NCI-H510A (cell line): Measurements from ENCODE around the gene AMBRA1.
A peak's percentile ranks its signal among the peaks of the same experiment; 100 is the strongest.
"Not testable (repeated sequence)": the region's sequence is repeated elsewhere in the genome, so short reads cannot be mapped to it uniquely, and the experiment has no call there.

ENCODE experiments used
- DNase-seq: peaks from one replicate; lab custom pipeline; 2025; lab: John Stamatoyannopoulos, UW

AMBRA1 gene

DNA sequence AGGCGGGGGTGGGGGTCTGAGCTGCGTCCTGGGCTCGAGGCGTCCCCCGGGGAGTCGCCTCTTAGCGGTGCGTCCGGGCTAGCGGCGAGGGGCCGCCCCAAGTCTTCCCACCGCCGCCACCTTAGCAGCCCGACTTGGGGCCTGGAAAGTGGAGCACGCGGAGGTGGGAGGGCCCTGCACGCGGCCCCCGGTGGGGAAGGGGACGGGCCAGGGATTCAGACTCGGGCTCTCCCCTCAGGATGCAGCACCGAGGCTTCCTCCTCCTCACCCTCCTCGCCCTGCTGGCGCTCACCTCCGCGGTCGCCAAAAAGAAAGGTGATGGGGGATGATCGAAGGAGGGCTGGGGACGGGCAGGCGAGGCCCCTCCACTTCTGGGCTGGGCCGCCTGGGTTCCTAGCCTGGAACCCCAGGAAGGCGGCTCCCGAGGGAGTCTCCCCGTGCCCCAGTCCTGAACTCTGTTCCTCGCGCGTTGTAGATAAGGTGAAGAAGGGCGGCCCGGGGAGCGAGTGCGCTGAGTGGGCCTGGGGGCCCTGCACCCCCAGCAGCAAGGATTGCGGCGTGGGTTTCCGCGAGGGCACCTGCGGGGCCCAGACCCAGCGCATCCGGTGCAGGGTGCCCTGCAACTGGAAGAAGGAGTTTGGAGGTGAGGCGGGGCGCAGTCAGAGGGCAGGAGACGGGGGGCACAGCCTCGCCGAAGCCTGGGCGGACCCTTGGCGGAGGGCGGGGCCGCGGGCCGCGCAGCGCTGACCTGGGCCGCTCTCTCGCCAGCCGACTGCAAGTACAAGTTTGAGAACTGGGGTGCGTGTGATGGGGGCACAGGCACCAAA, 211.8 kb downstream of the AMBRA1 start:
- no peak for DNase-seq

DNA sequence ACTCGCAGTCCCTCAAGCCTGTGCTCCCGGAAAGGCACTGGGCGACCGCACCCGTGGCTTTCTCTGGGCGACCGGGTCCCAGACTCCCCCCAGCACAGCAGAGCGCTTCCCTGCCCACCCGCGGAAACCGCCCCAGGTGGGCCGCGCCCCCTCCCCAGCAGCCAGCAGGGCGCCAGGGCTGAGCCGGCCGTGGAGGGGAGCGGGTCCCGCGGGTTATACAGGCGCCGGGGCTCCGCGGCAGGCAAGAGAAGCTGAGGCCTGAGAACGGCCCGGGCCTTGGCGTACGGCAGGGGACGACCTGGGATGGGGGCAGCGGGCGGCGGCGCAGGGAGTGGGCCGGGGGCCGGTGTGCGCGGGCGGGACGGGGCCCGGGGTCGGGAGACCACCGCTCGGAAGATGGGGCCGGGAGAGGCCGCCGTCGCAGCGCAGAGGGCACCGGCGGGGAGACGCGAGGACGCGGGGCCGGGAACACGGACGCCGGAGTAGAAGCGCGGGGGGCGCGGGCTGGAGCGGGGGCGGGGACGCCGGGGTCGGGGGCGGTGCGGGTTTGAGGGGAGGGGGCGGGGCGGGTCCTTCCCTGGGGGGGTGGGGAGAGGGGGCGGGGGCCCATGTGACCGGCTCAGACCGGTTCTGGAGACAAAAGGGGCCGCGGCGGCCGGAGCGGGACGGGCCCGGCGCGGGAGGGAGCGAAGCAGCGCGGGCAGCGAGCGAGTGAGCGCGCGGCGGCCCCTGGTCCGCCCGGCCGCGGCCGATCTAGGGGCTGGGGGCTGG, 212.6 kb downstream of the AMBRA1 start, which contains the start of gene MDK:
TSS of gene MDK (plus strand) at position 622 of the 771 bp plus-strand sequence. CDS start 389 bp downstream, outside the sequence.
- DNase-seq: no peak

DNA sequence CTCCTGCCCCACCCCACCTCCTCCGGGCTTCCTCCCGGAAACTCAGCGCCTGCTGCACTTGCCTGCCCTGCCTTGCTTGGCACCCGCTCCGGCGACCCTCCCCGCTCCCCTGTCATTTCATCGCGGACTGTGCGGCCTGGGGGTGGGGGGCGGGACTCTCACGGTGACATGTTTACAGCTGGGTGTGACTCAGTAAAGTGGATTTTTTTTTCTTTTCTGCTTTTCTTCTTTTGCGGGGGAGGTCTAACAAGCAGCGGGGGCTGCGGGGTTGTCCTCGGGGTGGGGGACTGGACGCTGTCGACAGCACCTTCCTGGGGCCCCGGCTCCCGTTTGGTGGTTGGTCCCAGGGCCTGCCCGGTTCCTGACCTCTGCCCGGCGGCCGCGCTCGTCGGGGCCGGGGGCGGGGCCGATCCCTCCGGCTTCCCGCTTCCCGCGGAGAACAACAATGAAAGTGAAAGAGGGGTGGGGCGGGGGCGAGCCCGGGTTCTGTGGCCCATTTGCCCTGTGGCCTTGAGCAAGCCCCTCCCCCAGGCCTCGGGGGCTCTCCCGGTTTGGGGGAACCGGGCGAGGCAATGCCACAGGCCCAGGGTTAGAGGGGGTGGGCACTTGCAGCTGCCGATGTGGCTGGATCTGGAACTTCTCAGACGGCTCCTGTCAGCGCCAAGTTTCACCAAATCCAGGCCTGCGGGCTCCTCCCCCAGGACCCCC, 213.3 kb downstream of the AMBRA1 start:
- no peak for DNase-seq

DNA sequence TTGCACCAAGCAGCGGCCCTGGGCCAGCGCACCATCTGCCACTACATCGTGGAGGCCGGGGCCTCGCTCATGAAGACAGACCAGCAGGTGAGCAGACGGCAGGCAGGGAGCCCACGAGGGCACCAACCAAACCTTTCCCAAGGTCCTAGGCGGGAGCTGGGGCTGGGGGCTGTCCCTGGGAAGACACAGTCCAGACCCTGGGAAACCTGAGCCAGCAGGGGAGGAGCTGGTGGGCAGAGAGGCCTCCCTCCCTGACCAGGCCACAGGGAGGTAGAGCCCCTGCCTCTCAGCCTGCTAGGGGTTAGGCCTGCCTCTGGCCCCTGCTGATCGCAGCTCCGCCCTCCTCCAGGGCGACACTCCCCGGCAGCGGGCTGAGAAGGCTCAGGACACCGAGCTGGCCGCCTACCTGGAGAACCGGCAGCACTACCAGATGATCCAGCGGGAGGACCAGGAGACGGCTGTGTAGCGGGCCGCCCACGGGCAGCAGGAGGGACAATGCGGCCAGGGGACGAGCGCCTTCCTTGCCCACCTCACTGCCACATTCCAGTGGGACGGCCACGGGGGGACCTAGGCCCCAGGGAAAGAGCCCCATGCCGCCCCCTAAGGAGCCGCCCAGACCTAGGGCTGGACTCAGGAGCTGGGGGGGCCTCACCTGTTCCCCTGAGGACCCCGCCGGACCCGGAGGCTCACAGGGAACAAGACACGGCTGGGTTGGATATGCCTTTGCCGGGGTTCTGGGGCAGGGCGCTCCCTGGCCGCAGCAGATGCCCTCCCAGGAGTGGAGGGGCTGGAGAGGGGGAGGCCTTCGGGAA, 214.1 kb downstream of the AMBRA1 start:
- DNase-seq: peak; percentile 36

DNA sequence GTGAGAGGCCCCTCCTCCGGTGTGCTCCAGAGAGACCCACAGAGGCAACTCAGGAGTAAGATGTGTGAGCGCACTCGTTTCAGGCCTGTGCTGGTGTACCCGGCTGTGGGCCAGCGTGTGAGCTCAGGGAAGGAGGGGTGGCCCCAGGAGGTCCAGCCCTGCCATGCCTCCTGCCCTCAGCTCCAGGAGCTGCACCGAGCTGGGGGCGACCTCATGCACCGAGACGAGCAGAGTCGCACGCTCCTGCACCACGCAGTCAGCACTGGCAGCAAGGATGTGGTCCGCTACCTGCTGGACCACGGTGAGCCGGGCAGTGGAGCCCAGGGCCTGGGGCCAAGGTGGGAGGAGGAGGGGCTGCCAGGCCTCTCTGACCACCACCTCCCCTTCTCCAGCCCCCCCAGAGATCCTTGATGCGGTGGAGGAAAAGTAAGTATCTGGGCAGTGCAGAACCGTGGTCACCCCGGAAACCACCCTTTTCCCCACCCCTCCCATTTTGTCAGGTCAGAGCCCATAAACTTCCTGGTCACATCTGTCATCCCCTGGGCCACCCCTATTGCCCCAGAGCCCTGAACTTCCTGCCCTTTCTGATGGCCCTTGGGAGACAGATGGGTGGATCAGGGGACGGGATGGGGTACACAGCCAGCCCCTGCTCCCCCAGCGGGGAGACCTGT, 214.9 kb downstream of the AMBRA1 start:
- no peak for DNase-seq

DNA sequence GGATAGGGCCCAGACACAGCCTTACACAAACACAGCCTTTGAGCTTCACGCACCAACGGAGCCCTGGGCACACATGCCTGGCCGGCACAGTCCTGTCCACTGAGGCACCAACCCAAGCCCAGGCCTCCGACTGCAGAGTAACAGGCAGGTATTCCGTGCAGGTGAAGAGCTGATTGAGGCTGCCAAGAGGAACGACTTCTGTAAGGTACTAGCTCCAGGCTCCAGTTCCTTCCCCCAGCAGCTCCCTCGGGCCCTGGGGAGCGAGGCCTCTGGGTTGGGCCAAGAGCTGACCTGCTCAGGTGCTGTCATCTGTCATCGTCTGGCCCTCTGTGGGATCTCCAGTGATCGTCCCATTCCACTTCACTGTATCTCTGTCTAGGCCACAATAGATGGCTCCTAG, 215.5 kb downstream of the AMBRA1 start:
- DNase-seq: no peak

DNA sequence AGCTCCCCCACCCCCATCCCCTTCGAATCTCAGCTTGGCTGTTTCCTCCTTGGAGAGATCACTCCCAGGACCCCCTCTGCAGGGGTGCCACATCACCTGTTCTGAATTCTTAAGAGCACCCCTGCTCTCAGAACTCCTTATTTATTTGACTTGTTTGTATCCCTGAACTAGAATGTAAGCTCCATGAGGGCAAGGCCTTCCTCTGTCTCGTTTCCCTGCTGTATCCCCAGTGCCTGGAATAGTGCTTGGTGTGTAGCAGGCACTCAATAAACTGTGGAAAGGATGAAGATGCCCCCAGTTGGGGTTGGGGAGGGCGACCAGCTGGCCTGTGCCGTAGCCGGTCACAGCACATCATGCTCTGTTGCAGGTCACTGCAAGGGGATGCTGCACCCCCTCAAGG, 216.0 kb downstream of the AMBRA1 start:
- DNase-seq: no peak

DNA sequence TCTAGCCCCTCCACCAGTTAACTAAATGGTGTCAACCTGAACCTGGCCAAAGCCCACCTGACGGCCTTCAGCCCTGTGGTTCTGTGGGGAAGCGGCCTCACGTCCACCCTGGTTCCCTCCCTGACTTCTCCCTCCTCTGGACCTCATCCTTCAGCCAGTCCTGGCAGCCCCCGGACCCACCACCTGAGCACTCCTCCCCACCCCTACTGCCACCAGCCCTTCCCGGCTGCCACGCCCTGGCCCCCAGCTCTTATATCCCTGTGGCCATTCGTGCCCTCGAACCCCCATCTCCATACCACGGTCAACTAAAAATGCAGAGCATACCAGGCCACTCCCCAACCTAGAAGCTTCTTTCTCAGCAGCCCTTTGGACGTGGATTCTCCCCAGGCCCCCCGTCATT, 216.5 kb downstream of the AMBRA1 start:
- no peak for DNase-seq

DNA sequence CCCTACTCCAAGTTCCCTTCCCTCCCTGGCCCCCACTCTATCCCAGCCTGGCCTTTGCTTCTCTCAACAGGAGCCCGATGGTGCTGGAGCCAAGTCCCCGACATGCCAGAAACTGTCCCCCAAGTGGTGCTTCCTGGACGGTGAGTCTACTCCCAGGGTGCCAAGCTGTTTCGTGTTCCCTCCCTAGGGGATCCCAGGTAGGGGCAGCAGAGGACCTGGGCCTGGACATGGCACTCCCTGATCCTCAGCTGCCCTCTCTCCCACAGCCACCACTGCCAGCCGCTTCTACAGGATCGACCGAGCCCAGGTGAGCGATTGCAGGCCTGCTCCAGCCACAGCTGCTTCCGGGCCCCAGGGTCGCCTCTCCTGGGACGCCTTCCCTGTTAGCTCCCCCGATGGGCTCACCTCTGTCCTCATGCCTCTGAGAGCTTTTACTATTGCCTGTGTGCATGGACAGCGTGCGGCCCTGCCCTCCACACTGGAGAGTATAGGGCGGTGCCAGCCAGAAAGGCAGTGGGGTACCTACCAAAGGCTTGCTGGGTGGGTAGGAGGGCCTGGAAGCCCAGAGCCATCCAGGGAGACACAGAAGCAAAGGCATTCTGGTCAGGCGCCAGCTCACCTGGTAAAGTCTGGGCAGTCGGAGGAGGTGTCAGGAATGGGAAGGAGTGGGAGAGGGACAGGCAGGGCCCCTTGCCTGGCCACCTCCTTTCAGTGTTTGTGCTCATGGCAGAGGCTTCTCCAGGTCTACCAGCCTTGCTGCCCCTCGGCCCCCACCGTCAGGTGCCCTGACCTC, 217.4 kb downstream of the AMBRA1 start:
- DNase-seq: no peak

DNA sequence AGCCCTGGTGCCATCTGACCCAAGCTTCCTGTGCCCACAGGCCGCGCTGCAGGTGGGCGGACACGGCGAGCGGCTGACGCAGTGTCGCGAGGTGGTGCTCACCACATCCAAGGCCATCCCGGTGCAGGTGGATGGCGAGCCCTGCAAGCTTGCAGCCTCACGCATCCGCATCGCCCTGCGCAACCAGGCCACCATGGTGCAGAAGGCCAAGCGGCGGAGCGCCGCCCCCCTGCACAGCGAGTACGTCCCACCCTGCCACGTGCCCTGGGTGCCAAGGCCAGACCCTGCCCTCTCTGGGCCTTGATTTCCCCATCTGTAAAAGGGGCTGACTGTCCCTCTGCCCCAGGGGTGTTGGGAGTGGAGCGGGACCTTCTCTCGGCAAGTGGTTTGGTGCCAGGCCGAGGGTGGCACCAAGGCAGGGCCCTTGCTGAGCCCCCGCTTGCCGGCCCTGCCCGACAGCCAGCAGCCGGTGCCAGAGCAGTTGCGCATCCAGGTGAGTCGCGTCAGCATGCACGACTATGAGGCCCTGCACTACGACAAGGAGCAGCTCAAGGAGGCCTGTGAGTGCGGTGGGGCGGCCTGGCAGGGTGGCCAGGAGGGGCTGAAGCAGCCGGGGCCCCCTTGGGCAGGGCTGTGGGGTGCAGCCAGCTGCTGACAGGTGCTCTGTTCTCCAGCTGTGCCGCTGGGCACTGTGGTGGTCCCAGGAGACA, 218.3 kb downstream of the AMBRA1 start:
- DNase-seq: no peak

DNA sequence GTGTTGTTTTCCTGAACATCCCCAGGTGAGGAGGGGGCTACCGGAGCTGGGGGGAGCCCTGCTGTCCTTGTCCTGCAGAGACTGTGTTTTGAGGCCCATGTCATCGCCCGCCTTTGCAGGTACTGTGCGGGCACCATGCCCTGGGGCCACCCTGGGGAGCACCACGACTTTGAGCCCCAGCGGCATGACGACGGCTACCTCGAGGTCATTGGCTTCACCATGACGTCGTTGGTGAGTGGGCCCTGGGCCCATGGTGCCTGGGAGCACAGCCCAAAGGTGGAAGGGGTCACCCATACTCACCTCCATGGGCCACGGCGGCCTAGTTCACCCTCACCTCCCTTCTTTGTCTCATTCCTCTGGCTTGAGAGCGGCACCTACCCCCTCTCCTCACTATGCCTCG, 219.0 kb downstream of the AMBRA1 start:
- DNase-seq: no peak

DNA sequence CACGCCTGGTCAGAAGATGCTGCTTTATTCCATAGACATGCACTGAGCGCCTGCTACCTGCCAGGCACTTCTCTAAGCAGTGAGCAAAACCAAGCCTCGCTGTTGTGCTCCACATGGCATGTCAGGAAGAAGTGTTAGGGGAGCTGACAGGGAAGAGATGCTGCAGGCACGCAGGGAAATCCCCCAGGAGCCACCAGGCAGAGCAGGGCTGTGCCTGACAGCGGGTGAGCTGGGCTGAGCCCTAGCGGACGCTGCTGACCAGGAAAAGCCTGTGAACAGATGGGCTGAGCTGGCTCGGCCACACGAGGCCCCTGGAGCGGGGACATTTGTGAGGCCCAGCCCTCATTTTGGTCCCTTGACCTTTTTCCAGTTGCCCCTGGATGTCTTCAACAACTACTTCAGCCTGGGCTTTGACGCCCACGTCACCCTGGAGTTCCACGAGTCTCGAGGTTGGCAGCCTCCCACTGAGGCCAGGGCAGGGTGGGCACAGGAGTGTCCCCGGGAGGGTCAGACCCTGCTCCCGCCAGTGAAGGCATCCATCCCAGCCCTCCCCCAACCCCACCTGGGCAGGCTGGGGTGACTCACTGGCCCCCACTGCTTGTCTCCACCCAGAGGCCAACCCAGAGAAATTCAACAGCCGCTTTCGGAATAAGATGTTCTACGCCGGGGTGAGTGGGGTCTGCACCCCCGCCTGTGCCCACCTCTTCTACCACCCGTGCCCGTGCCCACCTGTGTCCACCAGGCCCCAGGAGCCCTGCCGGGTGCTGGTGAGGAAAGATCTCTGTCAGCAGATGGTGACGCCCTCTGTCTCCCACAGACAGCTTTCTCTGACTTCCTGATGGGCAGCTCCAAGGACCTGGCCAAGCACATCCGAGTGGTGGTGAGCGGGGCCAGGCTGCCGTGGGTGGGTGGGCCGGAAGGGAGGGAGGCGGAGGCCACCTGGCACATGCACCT, 219.8 kb downstream of the AMBRA1 start:
- DNase-seq: no peak

DNA sequence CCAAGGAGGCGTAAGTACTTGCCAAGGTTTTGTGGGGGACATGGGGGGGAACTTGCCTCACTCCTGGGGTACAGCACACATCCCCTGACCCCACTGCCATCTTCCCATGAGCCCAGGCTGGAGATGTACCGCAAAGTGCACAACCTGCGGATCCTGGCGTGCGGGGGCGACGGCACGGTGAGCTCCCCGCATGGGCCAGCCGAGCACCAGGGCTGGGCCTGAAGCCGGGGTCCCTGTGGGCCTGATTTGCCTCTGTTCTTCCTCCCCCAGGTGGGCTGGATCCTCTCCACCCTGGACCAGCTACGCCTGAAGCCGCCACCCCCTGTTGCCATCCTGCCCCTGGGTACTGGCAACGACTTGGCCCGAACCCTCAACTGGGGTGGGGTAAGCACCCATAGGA, 221.3 kb downstream of the AMBRA1 start:
- DNase-seq: not testable (repeated sequence)

DNA sequence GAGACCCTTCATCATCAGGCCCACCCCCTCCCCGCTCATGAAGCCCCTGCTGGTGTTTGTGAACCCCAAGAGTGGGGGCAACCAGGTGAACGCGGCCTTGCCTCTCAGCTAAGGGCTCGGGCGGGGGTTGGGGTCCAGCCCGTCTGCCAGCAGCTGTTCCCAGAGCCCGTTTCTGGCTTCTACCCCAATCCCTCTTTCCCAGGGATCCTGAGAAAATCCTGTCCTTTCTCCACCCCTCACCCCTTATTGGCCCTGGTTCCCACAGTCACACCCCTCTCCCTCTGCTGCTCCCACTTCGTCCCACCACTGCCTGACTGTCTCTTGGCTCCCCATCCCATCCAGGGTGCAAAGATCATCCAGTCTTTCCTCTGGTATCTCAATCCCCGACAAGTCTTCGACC, 221.7 kb downstream of the AMBRA1 start:
- DNase-seq: no peak

DNA sequence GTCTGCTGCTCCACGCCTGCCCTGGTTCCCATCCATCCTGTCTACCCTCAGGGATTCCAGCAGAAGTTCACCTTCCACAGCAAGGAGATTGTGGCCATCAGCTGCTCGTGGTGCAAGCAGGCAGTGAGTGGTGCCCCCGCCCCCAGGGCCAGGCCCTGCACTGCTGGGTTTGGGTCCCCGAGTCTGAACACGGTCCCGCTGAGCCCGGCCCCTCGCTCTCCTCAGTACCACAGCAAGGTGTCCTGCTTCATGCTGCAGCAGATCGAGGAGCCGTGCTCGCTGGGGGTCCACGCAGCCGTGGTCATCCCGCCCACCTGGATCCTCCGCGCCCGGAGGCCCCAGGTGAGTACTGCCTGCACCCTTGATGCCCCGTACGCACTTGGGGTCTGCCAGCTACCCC, 222.6 kb downstream of the AMBRA1 start:
- DNase-seq: not testable (repeated sequence)

DNA sequence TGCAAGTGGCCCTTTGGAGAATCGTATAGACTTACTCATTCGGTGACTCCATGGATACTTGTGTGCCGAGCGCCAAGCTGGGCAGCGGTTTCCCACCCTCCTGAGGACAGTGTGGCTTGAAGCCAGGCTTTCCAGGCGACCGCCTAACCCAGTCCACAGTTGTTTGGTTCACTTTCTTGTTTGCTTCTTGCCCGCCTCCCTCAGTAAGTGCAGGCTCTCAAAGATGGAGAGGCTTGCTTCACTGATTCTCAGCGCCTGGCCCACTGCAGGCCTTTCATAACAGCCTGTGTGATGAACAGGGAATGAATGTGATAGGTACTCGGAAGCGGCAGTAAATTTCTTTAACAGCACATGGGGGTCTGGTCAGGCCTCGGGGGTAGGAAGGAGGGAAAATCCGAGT, 223.6 kb downstream of the AMBRA1 start:
- no peak for DNase-seq

DNA sequence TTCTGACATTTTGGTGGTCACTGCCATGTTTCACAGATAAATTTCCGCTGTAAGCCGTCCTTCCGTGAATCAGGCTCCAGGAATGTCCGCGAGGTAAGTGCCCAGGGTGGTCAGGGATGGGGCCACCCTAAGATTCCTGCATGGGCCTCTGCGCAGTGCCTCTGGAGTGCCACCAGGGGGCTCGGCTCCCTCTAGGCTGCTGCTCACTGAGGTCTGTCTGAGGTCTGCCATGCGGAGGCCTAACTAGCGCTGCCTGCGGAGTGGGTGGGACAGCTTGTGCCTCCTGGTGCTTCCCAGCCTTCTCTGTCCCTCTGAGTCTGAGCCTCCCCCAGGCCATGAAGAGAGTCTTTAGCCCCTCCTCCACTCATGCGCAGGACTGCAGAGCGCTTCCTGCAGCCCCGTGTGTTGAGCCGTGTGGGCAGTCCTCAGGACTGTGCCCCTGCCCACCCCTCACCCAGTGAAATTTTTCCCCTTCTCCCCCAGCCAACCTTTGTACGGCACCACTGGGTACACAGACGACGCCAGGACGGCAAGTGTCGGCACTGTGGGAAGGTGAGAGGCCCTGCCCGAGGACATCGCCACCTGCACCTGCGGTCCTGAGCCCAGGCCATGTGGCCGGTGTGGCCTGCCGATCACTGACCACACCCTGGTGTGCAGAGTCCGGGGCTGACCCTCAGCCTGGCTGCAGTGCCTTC, 224.2 kb downstream of the AMBRA1 start:
- DNase-seq: no peak

DNA sequence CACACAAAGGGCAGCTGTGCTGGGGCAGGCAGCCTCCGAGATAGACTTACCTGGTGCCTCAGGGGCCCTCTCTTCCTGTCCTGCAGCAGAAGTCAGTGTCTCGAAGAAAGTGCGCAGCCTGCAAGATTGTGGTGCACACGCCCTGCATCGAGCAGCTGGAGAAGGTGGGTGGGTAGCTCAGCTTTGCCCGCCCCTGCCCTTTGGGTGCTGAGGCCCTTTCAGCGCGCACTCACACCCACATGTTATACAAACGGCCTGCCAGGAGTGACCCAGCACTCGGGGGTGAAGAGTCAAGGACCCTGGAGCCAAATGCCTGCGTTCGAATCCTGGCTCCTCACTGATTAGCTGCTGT, 225.9 kb downstream of the AMBRA1 start:
- DNase-seq: no peak
